Measurements from ENCODE around the gene RASGRP1.

RASGRP1 gene

GRCh38 chr15:38541026-38541425 is 23.6 kb downstream of the RASGRP1 start:
- H3K4me3 ChIP-seq (ENCODE audit: low read depth, low read length): no peak overlapping the region
- no peak for DNase-seq (ENCODE audit: low read depth)
- in situ Hi-C loops (cut with HindIII; ENCODE audit: low sequenced_read_pairs): no loop called here
- no peak for TF ChIP-seq CTCF (IDR thresholded peaks at IDR 0.05; ENCODE audit: low read depth, low read length, missing control alignments)

GRCh38 chr15:38540510-38540909 is 24.1 kb downstream of the RASGRP1 start:
- TF ChIP-seq CTCF (IDR thresholded peaks at IDR 0.05; ENCODE audit: low read depth, low read length, missing control alignments): no peak
- in situ Hi-C loops (cut with HindIII; ENCODE audit: low sequenced_read_pairs): no loop called here
- DNase-seq (ENCODE audit: low read depth): no peak
- H3K4me3 ChIP-seq (ENCODE audit: low read depth, low read length): no peak overlapping the region

- H3K4me3 ChIP-seq (ENCODE audit: low read depth, low read length): no peak overlapping the region
- in situ Hi-C loops (cut with HindIII; ENCODE audit: low sequenced_read_pairs): loop anchor here (5.0 kb wide), 1 partner anchor 37 kb away; no protein-coding TSS in a partner anchor
- DNase-seq (ENCODE audit: low read depth): no peak
- no peak for TF ChIP-seq CTCF (IDR thresholded peaks at IDR 0.05; ENCODE audit: low read depth, low read length, missing control alignments)
Observed at GRCh38 chr15:38539008-38539343, 25.6 kb downstream of the RASGRP1 start.

- H3K4me3 ChIP-seq (ENCODE audit: low read depth, low read length): no peak overlapping the region
- no peak for TF ChIP-seq CTCF (IDR thresholded peaks at IDR 0.05; ENCODE audit: low read depth, low read length, missing control alignments)
- in situ Hi-C loops (cut with HindIII; ENCODE audit: low sequenced_read_pairs): loop anchor here (5.0 kb wide), 1 partner anchor 36 kb away; no protein-coding TSS in a partner anchor
- DNase-seq (ENCODE audit: low read depth): no peak
Observed at GRCh38 chr15:38538328-38539007, 26.1 kb downstream of the RASGRP1 start.

GRCh38 chr15:38536201-38536676 is 28.4 kb downstream of the RASGRP1 start:
- no peak for TF ChIP-seq CTCF (IDR thresholded peaks at IDR 0.05; ENCODE audit: low read depth, low read length, missing control alignments)
- DNase-seq (ENCODE audit: low read depth): peak; percentile 38
- no peak overlapping the region for H3K4me3 ChIP-seq (ENCODE audit: low read depth, low read length)
- in situ Hi-C loops (cut with HindIII; ENCODE audit: low sequenced_read_pairs): loop anchor here (5.0 kb wide), 1 partner anchor 34 kb away; no protein-coding TSS in a partner anchor

- in situ Hi-C loops (cut with HindIII; ENCODE audit: low sequenced_read_pairs): loop anchor here (5.0 kb wide), 1 partner anchor 33 kb away; no protein-coding TSS in a partner anchor
- no peak overlapping the region for H3K4me3 ChIP-seq (ENCODE audit: low read depth, low read length)
- DNase-seq (ENCODE audit: low read depth): no peak
- no peak for TF ChIP-seq CTCF (IDR thresholded peaks at IDR 0.05; ENCODE audit: low read depth, low read length, missing control alignments)
Observed at GRCh38 chr15:38535491-38536200, 29.0 kb downstream of the RASGRP1 start.

Data from astrocyte of the cerebellum (primary cell).